Adrenal gland (tissue), 5 donors: Measurements from ENCODE around the gene MTNR1A.

ENCODE experiments used
- POLR2A ChIP-seq, 2 donors: fragments of 450-650 bp; IDR thresholded peaks; one replicate each; pipeline ENCODE4 v1.6.1; 2017; ENCODE audit warnings: antibody characterized with exemption in 2 of 2, mild to moderate bottlenecking in 2 of 2, moderate library complexity in 1 of 2
- TF ChIP-seq, protein P1 (sequence below), 6 experiments: fragments of 450-650 bp in 4 of 6; fragments of 200-600 bp in 2 of 6; sonication (generic) in 1 of 6; IDR thresholded peaks; 1 replicate in 5 of 6; 2 replicates in 1 of 6; pipeline versions ENCODE4 v1.5.1 to v1.8.0; 2016 to 2021; ENCODE audit warnings: antibody characterized with exemption in 6 of 6, mild to moderate bottlenecking in 2 of 6, moderate library complexity in 1 of 6
- donor health status: DM: no; HTN: no; CAD: no.

DNA sequence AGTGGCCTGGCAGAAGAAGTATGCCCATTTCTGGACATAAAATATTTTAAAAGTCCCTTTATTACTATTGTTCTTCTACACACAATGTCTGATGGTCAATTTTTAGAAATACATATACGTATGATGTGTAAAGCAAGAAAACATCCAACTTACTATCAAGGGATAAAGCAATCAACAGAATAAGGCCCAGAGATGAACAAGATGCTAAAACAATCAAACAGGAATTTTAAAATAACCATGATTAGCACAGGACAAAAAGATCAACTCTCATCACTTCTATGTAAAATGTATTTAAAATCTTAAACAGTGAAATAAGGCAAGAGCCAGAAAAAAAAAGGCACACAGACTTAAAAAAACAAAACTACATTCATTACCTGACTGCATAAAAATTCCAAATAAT is 60.9 kb downstream of the MTNR1A start:
- TF ChIP-seq, protein P1, sequence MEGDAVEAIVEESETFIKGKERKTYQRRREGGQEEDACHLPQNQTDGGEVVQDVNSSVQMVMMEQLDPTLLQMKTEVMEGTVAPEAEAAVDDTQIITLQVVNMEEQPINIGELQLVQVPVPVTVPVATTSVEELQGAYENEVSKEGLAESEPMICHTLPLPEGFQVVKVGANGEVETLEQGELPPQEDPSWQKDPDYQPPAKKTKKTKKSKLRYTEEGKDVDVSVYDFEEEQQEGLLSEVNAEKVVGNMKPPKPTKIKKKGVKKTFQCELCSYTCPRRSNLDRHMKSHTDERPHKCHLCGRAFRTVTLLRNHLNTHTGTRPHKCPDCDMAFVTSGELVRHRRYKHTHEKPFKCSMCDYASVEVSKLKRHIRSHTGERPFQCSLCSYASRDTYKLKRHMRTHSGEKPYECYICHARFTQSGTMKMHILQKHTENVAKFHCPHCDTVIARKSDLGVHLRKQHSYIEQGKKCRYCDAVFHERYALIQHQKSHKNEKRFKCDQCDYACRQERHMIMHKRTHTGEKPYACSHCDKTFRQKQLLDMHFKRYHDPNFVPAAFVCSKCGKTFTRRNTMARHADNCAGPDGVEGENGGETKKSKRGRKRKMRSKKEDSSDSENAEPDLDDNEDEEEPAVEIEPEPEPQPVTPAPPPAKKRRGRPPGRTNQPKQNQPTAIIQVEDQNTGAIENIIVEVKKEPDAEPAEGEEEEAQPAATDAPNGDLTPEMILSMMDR (IDR thresholded peaks at IDR 0.05), result no peak
- no peak for TF ChIP-seq POLR2A (IDR thresholded peaks at IDR 0.05)
